Measurements from ENCODE around the gene TAOK3.

TAOK3 gene

GRCh38 chr12:118271770-118272417 is 100.8 kb downstream of the TAOK3 start:
- no peak overlapping the region for H3K4me2 ChIP-seq (ENCODE audit: low read depth, low read length, poor library complexity, severe bottlenecking)
- no peak overlapping the region for H3K9ac ChIP-seq (ENCODE audit: low read length)
- TF ChIP-seq EZH2phosphoT487 (conservative IDR thresholded peaks at IDR 0.05; ENCODE audit: low read length), result no peak
- no peak for TF ChIP-seq CTCF (IDR thresholded peaks at IDR 0.05; ENCODE audit: insufficient read depth, low read length, poor library complexity, severe bottlenecking)
- H4K20me1 ChIP-seq (ENCODE audit: low read depth, low read length), result 0 out of 2 replicates have a peak, but pooled peaks cover under 1% of the 10 kb centered on the region
- H3K36me3 ChIP-seq (ENCODE audit: low read length), result no peaks in the 10 kb centered on the region
- H3K9me2 ChIP-seq (replicated peaks; ENCODE audit: insufficient read depth, low read length), result no peaks in the 10 kb centered on the region
- no peaks in the 10 kb centered on the region for H3K9me3 ChIP-seq (ENCODE audit: insufficient read depth, low read length)
- H2AFZ ChIP-seq (ENCODE audit: low read depth, low read length, severe bottlenecking), result no peak overlapping the region
- H3K4me3 ChIP-seq (ENCODE audit: insufficient read depth, low read length, poor library complexity, severe bottlenecking), result no peak overlapping the region
- peaks cover 44% of the 10 kb centered on the region for H3K79me2 ChIP-seq (ENCODE audit: insufficient read depth, low read length)
- H3K27ac ChIP-seq (ENCODE audit: low read depth, low read length), result no peak overlapping the region
- H3K27me3 ChIP-seq (ENCODE audit: low read length), result no peaks in the 10 kb centered on the region
- H3F3A ChIP-seq (ENCODE audit: insufficient read depth), result no peaks in the 10 kb centered on the region

GRCh38 chr12:118271183-118271582 is 101.5 kb downstream of the TAOK3 start:
- no peak overlapping the region for H3K4me3 ChIP-seq (ENCODE audit: insufficient read depth, low read length, poor library complexity, severe bottlenecking)
- H3K4me2 ChIP-seq (ENCODE audit: low read depth, low read length, poor library complexity, severe bottlenecking), result no peak overlapping the region
- H3K79me2 ChIP-seq (ENCODE audit: insufficient read depth, low read length), result peaks cover 47% of the 10 kb centered on the region
- H4K20me1 ChIP-seq (ENCODE audit: low read depth, low read length), result 0 out of 2 replicates have a peak, but pooled peaks cover 4% of the 10 kb centered on the region
- H3K27me3 ChIP-seq (ENCODE audit: low read length), result no peaks in the 10 kb centered on the region
- H3K27ac ChIP-seq (ENCODE audit: low read depth, low read length), result no peak overlapping the region
- no peaks in the 10 kb centered on the region for H3F3A ChIP-seq (ENCODE audit: insufficient read depth)
- no peaks in the 10 kb centered on the region for H3K36me3 ChIP-seq (ENCODE audit: low read length)
- TF ChIP-seq CTCF (IDR thresholded peaks at IDR 0.05; ENCODE audit: insufficient read depth, low read length, poor library complexity, severe bottlenecking) (no peak), EZH2phosphoT487 (conservative IDR thresholded peaks at IDR 0.05; ENCODE audit: low read length) (no peak)
- H3K9me3 ChIP-seq (ENCODE audit: insufficient read depth, low read length), result no peaks in the 10 kb centered on the region
- H2AFZ ChIP-seq (ENCODE audit: low read depth, low read length, severe bottlenecking), result no peak overlapping the region
- no peaks in the 10 kb centered on the region for H3K9me2 ChIP-seq (replicated peaks; ENCODE audit: insufficient read depth, low read length)
- H3K9ac ChIP-seq (ENCODE audit: low read length), result no peak overlapping the region

GRCh38 chr12:118269806-118270205 is 102.9 kb downstream of the TAOK3 start:
- 0 out of 2 replicates have a peak, but pooled peaks cover 4% of the 10 kb centered on the region for H4K20me1 ChIP-seq (ENCODE audit: low read depth, low read length)
- no peaks in the 10 kb centered on the region for H3K9me2 ChIP-seq (replicated peaks; ENCODE audit: insufficient read depth, low read length)
- H3K4me2 ChIP-seq (ENCODE audit: low read depth, low read length, poor library complexity, severe bottlenecking), result no peak overlapping the region
- no peaks in the 10 kb centered on the region for H3F3A ChIP-seq (ENCODE audit: insufficient read depth)
- peaks cover 42% of the 10 kb centered on the region for H3K79me2 ChIP-seq (ENCODE audit: insufficient read depth, low read length)
- no peaks in the 10 kb centered on the region for H3K9me3 ChIP-seq (ENCODE audit: insufficient read depth, low read length)
- H3K9ac ChIP-seq (ENCODE audit: low read length), result no peak overlapping the region
- TF ChIP-seq CTCF (IDR thresholded peaks at IDR 0.05; ENCODE audit: insufficient read depth, low read length, poor library complexity, severe bottlenecking) (no peak), EZH2phosphoT487 (conservative IDR thresholded peaks at IDR 0.05; ENCODE audit: low read length) (no peak)
- no peaks in the 10 kb centered on the region for H3K27me3 ChIP-seq (ENCODE audit: low read length)
- H2AFZ ChIP-seq (ENCODE audit: low read depth, low read length, severe bottlenecking), result no peak overlapping the region
- H3K36me3 ChIP-seq (ENCODE audit: low read length), result peaks cover 3% of the 10 kb centered on the region; the same call in 1 of the 2 replicates
- H3K27ac ChIP-seq (ENCODE audit: low read depth, low read length), result no peak overlapping the region
- H3K4me3 ChIP-seq (ENCODE audit: insufficient read depth, low read length, poor library complexity, severe bottlenecking), result no peak overlapping the region

Measured in SU-DHL-6 (cell line).